HPDE6-E6E7 (cell line): ENCODE data around the gene IST1.
A peak's percentile ranks its signal among the peaks of the same experiment; 100 is the strongest.

Source experiments
- DNase-seq: peaks from one replicate; pipeline ENCODE4 v3.0.0; 2011; ENCODE audit warnings: missing footprints; ENCODE audit errors: extremely low spot score

The IST1 gene

DNA sequence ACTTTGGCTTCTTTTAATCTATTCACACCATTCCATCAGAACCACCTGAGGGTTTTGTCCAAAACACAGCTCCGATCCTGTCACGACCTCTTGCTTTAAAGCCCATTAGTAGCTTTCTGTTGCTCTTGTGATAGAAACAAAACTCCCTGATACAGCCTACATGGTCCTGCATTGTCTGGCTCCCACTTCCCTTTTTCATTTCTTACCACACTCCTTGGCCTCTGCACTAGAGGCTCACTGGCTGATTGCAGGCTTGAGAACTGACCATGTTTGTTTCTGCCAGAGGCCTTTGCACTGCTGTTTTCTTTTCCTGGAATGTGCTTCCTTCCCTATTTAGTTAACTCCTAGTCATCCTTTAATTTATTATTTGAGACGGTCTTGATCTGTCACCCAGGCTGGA, 23.7 kb downstream of the IST1 start:
- no peak for DNase-seq

DNA sequence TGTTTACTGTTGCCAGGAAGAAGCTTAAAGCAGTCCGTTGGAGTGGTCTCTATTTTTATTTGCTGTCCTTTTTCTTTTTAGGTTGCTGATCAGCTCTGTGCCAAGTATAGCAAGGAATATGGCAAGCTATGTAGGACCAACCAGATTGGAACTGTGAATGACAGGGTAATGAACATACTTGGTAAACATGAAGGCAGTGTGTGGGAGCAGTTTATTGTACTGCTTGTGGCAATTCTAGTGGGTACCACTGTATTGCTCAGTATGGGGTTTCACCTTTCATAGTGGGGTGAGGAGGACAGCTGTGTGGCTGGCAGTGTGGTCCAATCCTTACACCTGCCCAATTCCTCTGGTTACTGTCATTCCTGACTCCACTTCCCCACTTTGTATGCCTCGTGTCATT, 25.3 kb downstream of the IST1 start:
- no peak for DNase-seq

DNA sequence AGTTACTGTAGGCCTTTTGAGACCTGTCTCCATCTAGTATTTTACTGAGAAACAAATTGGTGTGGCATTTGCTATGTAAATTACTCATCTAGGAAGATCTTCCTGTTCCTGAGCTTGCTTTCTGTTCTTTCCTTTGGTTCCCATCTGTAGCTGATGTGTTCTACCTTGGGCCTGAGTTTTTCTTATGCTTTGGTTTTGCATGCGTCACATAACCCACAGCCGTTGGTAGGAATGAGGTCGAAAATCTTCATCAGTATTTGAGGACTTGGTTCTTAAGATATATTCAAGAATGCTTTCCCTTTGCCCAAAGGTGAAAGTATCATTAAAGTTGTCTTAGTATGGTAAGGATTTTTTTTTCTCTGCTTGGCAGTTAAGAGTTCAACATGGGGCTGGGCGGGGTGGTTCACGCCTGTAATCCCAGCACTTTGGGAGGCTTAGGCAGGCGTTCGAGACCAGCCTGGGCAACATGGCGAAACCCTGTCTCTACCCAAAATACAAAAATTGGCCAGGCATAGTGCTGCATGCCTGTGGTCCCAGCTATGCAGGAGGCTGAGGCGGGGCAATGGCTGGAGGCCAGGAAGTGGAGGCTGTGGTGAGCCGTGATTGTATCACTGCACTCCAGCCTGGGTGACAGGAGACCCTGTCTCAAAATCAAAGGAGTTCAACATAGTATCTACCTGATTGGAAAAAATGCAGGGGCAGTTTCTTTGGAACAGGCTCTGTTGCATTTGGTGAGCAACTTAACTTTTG, 28.8 kb downstream of the IST1 start:
- no peak for DNase-seq

DNA sequence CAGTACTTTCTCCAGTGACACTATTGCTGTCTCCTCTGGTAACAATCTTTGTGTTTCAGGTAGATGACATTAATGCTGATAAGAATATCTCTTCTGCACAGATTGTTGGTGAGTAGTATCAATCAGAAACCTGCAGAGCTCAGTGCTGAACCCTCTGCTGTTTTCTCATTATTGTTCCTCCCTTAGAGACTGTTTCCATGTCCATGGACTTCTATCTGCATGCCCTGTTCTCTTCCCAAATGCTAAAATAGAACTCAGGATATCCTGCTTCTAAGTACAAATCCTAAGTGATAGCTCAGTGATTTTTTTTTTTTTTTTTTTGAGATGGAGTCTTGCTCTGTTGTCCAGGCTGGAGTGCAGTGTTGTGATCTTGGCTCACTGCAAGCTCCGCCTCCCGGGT, 29.4 kb downstream of the IST1 start:
- DNase-seq = no peak

DNA sequence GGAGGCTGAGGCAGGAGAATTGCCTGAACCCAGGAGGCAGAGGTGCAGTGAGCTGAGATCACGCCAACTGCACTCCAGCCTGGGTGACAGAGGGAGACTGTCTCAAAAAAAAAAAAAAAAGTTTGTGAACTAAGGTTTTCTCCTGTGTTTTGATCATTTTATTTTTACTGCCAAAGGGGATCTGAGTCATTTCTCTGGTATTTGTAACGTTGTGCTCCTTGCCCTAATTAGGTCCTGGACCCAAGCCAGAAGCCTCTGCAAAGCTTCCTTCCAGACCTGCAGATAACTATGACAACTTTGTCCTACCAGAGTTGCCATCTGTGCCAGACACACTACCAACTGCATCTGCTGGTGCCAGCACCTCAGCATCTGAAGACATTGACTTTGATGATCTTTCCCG, 32.1 kb downstream of the IST1 start:
- peak; percentile 22 for DNase-seq

DNA sequence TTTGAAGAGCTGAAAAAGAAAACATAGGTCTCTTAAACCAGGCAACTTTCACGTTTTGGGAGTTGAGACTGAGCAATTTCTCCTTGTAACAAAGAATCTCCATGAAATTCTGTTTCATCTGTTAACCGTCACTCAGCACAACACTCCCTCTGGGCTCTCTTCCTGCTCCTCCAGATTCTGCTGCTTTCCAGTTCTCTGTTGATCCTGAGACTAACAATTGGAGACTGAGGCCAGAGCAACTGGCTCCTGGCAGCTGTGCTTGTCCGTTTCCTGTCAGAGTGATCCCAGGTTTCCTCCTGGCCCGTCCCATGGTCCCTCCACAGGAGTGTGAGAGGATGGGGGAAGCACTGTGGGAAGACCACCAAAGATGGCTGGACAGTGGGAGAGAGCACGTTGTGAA, 32.5 kb downstream of the IST1 start:
- DNase-seq = no peak

DNA sequence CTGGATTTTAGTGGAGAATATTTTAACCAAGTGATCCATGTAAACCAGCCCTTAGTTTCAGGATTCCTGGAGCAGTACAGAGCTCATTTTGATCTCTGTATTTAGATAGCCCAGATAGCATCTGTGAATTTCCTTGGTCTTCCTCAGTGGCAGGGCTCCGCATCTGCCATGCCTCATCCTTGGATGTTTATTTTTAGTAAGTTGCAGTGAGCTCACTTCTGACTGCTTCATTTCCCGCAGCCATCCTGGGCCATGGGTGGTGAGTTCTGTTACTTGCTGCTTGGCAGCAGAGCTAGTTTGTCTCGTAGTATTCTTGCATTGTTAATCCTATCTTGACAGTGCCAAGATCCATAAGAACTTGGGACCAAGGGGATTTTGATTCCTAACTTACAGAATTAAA, 33.7 kb downstream of the IST1 start:
- DNase-seq = no peak

DNA sequence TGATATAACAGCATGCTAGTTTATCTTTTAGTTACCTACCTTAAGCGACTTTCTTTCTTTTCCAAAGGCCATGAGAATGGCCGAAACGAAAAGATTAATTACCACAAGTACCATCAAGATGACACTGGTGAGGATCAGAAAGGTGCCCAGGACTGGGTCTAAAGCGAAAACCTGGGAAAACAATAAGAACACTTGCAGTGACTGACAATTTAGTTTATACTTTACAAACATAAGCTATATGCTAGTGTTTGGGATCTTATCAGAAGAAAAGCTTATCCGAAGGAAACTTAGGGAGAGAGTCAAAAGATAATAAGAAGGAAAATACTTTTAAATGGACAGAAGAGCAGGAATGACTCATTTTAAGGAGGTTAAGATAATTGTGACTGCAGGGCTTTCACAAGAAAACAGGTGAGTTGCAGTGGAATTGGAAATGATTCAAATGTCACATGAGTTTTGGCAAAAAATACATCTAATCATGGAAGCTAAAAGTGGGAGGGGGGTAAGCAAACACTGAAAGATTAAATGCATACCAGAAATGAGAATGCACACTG, 34.8 kb downstream of the IST1 start:
- DNase-seq = no peak

DNA sequence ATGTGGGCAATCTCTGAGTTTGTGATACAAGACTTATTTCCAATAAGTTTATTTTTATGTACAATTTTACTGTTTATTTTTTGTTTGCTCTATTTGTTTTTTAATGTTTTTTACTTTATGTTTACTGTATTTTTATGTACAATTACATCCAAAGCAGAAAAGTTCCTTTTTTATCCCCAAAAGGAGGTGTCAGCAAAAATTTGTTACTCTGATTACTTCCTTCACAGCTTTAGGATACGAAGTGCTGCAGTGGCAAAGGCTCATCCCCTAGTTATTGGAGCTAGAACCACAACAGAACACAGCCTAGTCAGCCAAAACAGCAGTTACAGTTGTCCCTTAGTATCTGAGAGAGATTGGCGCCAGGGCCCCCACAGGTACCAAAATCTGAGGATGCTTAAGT, 35.7 kb downstream of the IST1 start:
- DNase-seq = no peak

DNA sequence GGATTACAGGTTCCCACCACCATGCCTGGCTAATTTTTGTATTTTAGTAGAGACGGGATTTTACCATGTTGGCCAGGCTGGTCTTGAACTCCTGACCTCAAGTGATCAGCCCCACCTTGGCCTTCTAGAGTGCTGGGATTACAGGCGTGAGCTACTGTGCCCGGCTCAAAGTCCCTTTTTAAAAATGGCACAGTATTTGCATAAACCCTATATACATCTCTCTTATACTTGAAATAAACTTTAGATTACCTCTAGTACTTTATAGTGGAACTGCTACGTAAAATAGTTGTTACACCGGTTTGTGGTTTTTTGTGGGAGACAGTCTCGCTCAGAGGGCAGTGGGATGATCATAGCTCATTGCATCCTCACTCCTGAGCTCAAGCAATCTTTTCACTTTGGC, 36.3 kb downstream of the IST1 start:
- no peak for DNase-seq

DNA sequence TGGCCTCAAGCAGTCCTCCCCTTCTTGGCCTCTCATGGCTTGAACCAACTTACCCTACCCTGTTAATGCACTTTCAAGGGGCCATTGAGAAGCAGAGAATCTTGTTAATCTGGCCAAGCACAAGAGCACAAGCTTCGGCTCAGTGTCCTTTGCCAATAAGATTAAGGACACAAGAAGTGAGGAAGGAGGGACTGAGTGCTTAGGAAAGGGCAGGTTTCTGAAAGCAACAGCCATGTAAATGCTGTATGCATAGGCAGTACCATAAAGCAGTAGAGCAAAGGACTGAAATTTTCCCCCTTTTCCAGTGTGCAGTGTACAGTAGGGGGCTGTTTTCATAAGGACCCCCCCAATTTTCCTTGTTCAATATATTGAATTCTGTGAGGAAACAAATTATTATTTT, 37.7 kb downstream of the IST1 start:
- DNase-seq = no peak

DNA sequence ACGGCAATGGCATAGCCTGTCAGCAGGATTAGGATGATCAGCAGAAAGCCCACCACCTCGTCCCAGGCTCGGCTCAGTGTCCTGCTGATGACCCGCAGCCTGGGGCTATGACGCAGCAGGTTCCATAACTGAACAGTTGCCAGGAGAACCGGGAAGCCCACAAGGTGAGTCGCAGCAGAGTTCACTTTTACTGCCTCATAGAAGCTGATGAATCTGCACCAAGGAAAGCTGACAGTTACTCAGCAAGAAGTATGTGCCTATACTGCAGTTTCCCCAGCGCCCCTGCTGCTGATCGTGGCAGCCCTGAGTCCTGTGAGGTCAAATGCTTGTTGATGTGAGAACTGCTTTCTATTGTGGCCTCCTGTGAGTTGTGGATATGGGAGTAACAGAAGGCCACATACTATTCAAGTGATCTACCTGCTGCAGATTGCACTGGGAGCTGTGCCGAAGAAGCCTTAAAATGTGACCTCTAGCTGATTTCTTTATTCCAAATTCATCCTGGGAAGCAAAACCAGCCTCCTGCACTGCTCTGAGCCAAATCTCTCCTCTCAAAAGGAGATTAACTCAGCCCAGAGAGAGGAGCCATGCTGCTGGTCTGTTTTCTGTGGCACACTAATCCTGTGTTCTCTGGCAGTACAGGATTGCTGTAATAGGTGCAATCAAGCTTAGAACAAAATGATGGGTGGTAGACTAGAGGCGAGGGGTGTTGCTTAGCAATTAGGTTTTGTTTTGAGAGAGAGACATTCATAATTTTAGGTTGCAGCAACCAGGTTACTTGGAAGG, 38.8 kb downstream of the IST1 start:
- no peak for DNase-seq

DNA sequence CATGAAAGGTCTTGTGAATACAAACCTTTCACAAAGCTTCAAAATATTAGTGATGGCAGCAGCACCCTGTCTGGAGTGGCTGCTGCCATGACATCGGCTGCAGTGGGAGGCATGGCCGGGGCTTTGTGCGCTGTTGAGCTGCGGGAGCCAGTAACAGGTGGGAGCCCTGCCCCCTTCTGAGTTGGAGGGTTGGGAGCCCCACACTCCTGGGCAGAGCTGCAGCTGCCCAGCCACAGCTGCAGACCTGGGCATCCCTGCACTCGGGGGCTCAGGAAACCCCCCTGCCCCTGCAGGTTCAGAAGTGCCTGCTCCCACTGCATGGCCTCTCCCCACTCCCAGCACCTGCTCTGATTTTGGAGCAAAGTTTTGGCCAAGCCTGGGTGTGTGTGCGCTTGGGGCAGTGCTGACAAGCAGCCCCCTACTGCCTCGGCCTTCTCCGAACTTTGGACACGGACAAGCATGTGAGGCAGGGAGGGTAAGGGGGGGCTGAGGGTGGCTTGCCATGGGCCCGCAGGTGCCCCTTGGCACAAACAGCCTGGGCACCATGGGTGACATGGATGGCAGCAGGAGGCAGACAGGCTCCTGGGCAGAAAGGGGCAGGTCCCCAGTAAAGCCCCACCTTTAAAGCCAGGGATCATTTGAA, 42.7 kb downstream of the IST1 start:
- DNase-seq = no peak

DNA sequence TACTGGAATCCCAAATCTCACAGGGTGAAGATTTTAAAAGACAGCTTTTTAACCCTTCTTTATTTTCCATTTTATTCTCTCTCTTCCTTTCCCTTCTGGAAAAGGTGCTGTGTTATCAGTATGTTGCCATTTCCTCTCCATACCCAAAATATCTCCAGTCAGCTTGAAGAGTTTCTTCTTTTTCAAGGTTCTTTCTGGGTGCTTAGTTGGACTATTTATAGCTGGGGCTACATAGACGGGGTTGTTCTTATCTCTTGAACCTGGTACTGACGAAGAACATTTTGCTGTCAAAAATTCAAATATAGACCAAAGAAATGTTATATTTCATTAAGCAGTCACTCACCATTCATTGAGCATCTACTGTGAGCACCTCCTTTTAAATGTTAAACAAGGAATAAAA, 48.6 kb downstream of the IST1 start:
- no peak for DNase-seq

DNA sequence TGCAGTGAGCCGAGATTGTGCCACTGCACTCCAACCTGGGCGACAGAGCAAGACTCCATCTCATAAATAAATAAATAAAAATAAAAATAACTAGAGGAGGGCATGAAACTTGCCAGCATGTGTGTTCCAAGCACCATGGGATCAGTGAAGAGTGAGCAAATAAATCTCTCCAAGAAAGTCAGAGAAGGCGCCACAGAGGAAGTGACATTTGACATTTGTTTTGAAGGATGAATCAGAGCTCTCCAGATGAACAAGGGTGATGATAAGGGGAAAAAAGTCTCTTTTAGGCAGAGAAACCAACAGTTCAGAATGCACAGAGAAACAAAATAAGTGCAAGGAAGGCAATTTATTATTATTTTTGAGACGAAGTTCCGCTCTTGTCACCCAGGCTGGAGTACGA, 50.3 kb downstream of the IST1 start:
- DNase-seq = no peak

DNA sequence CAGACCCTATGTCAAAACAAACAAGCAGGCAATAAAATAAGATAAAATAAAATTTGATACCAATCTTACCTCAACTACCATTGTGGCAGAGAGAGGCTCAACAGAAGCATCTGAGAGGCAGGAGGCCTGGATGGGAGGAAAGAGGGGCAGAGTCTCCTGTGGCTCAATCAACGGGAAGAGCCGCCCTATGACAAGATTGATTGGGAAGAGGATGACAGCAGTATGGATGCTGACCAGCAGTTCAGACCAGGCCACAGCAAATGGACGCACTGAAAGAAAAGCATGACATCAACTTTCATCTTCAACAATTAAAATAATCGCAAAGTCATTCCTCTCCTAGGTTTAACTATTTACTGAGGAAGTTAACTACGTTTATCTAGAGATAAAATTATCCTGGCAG, 57.5 kb downstream of the IST1 start:
- no peak for DNase-seq

DNA sequence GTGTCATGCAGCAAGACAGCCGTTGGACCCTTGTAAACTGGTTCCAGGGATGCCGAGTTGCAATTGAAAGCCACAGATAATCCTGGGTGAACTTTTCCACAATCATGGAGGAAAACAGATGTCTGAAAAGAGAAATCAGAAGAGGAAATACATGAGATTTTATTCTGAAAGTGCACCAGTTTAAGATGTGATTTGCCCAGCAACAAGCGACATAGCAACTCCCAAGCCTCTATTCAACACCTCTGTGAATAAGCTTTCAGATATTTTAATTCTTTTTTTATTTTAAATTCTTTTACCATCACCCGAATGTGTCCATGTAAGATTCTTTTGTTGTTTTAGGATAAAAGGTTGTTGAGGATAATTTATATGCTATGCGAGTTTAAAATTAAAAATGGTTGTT, 58.8 kb downstream of the IST1 start:
- DNase-seq = no peak

DNA sequence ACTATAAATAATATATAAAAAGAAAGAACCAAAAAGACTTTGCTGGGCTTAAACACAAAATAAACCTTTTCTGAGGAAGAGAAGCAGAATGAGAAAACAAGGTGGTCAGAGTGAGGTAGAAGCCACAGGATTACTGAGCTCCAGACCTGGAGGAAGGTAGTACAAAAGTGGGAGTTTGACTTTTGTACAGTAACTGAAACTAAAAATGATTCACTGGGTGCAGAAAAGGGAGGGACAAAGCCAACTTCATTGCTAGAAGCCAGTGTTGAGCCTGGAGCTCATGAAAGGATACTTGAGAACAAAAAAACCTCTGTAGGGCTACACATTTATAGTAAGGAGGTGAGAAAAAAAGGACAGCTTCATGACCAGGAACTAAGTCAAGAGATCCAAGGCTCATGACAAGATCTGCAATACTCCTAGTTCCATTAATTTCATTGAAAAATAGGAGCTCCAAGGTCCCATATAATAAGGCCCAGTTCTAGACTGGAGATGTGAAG, 59.4 kb downstream of the IST1 start:
- DNase-seq = no peak

DNA sequence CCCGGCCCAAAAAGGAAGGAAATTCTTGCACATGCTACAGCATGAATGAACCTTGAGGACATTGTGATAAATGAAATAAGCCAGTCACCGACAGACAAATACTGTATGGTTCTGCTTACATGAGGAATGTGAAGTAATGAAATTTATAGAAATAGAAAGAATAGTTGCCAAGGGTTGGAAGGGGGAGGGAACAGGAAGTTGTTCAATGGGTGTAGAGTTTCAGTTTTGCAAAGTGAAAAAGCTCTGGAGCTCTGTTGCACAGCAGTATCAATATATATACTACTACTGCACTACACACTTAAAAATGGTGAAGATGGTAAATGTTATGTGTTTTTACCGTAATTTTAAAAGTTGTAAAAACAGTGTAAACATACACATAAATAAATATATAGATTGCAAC, 61.2 kb downstream of the IST1 start:
- DNase-seq = no peak

DNA sequence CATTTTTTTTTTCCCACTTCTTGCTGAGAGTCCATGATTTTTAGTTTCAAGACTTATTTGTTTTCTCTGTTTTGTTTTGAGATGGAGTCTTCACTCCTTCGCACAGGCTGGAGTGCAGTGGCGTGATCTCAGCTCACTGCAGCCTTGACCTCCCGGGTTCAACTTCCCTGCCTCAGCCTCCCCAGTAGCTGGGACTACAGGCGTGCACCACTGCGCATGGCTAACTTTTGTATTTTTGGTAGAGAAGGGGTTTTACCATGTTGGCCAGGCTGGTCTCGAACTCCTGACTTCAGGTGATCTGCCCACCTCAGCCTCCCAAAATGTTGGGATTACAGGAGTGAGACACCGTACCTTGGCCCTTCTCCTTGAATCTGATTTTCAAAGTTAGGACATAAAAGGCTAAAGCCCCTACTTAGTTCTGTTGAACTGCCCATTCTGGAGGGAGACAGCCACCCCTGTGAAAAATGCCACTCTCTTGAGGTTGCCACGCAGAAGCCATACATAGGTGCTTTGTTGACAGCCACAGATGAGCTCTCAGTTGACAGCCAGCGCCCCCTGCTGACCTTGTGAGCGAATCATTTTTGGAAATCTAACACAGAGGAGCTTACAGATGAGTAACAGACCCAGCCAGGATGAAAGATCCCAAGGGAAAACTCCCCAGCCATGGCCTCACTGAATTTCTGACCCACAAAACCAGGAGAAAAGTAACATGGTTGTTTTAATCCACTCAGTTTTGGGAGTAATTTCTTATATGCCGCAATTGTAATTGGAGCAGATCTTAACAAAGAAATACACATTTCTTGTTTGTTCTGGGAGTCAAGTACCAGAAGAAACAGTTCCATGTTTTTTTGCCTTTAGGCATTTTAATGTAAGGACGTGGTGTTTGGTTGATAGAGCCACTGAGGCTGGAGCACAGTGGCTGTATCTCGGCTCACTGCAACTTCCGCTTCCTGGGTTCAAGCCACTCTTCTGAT, 66.0 kb downstream of the IST1 start:
- peak; percentile 74 for DNase-seq

DNA sequence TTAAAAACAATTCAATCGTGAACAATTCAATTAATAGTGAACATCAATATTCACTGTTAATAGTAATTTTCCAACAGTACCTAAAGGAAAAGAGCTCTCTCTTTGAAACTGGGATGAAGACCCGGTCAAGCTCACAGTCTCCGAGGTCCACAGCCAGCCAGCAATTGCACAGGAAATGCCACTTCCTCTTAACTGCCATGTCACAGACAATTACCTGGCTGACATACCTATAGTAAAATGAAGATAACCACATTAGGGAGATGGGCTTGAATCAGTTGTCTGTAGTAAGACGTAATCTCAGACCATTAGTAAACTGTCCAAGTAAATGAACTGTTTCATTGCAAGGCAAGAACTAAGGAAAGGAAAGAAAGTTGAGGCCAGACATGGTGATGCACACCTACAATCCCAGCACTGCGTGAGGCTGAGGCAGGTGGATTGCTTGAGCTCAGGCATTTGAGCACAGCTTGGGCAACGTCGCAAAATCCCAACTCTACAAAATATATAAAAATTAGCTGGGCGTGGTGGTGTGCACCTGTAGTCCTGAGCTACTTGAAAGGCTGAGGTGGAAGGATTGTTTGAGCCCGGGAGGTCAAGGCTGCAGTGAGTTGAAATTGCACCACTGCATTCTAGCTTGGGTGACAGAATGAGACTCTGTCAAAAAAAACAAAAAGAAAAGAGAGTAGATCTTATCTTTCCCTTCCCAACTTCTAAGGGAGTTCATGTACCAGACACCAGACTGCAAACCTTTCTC, 68.0 kb downstream of the IST1 start:
- DNase-seq = no peak
